Embryonic facial prominence (tissue), 1 donor: Measurements from ENCODE around the gene GJC1.

ENCODE experiments used
- DNase-seq: peaks from one replicate; pipeline ENCODE4 v3.0.0-alpha.2; 2016; ENCODE audit errors: extremely low spot score

Gene GJC1

GRCh38 chr17:44777394-44778348 lies 52.4 kb downstream of the GJC1 start:
- DNase-seq = no peak

- no peak for DNase-seq
Measured at GRCh38 chr17:44776628-44777393, 53.3 kb downstream of the GJC1 start.

- DNase-seq = no peak
Measured at GRCh38 chr17:44775838-44776621, 54.1 kb downstream of the GJC1 start.

- DNase-seq = peak; percentile 95
Measured at GRCh38 chr17:44775136-44775837, 54.8 kb downstream of the GJC1 start.

- DNase-seq = peak; percentile 57
Measured at GRCh38 chr17:44774271-44775135, 55.6 kb downstream of the GJC1 start.

- no peak for DNase-seq
Measured at GRCh38 chr17:44773140-44773539, 56.9 kb downstream of the GJC1 start.

GRCh38 chr17:44772308-44773045 lies 57.6 kb downstream of the GJC1 start:
- DNase-seq = no peak

GRCh38 chr17:44770166-44770925 lies 59.7 kb downstream of the GJC1 start:
- DNase-seq = no peak

GRCh38 chr17:44769647-44770084 lies 60.4 kb downstream of the GJC1 start:
- no peak for DNase-seq

- no peak for DNase-seq
Measured at GRCh38 chr17:44769230-44769629, 60.9 kb downstream of the GJC1 start.

- no peak for DNase-seq
Measured at GRCh38 chr17:44768505-44769142, 61.5 kb downstream of the GJC1 start.

- DNase-seq = no peak
Measured at GRCh38 chr17:44767493-44767892, 62.6 kb downstream of the GJC1 start.

- DNase-seq = no peak
Measured at GRCh38 chr17:44766409-44767038, 63.6 kb downstream of the GJC1 start.

- DNase-seq = no peak
Measured at GRCh38 chr17:44765965-44766364, 64.1 kb downstream of the GJC1 start.

- DNase-seq = no peak
Measured at GRCh38 chr17:44763170-44763569, 66.9 kb downstream of the GJC1 start.

- no peak for DNase-seq
Measured at GRCh38 chr17:44761932-44762810, 67.9 kb downstream of the GJC1 start.
